Osteoblast (primary cell): ENCODE measurements around the gene PUDP. TPM values are rescaled to one million over a fixed set of nuclear protein-coding genes. Genes with fewer than 3 reads are reported as not detected.
A peak's percentile ranks its signal among the peaks of the same experiment; 100 is the strongest.

Experiments
- DNase-seq: peaks from one replicate; pipeline ENCODE4 v3.0.0; 2011; ENCODE audit warnings: low spot score, mixed read lengths; ENCODE audit not compliant: insufficient read length; ENCODE audit errors: missing footprints
- H2AFZ ChIP-seq: 2 replicates; pipeline ENCODE4 v1.6.0; 2011; ENCODE audit warnings: mild to moderate bottlenecking, low read length
- H3K27ac ChIP-seq: 2 replicates; pipeline ENCODE4 v1.5.1; 2011; ENCODE audit warnings: mild to moderate bottlenecking, low read depth, low read length, moderate library complexity
- H3K27me3 ChIP-seq: 2 replicates; pipeline ENCODE4 v1.6.0; 2012; ENCODE audit warnings: mild to moderate bottlenecking, control low read depth, inconsistent platforms, low read length, moderate library complexity; ENCODE audit not compliant: insufficient read depth
- H3K36me3 ChIP-seq: 2 replicates; pipeline ENCODE4 v1.5.1; 2011; ENCODE audit warnings: mild to moderate bottlenecking, low read length, control low read depth, moderate library complexity; ENCODE audit not compliant: insufficient read depth
- H3K4me1 ChIP-seq: 2 replicates; pipeline ENCODE4 v1.5.1; 2011; ENCODE audit warnings: mild to moderate bottlenecking, low read length, control low read depth, moderate library complexity; ENCODE audit not compliant: insufficient read depth
- H3K4me2 ChIP-seq: 2 replicates; pipeline ENCODE4 v1.6.0; 2011; ENCODE audit warnings: mild to moderate bottlenecking, low read length; ENCODE audit not compliant: insufficient read depth
- H3K4me3 ChIP-seq: fragments of 200-600 bp; sonication (generic); 3 replicates; pipeline ENCODE4 v1.5.1; 2012; ENCODE audit warnings: mild to moderate bottlenecking, low read length, inconsistent platforms; ENCODE audit not compliant: insufficient read depth
- H3K79me2 ChIP-seq: 2 replicates; pipeline ENCODE4 v1.6.0; 2012; ENCODE audit warnings: mild to moderate bottlenecking, low read length, control low read depth, inconsistent platforms; ENCODE audit not compliant: insufficient read depth
- H3K9me3 ChIP-seq: 2 replicates; pipeline ENCODE4 v1.5.1; 2011; ENCODE audit warnings: low read depth, low read length, control low read depth
- H4K20me1 ChIP-seq: 2 replicates; pipeline ENCODE4 v1.6.0; 2012; ENCODE audit warnings: mild to moderate bottlenecking, low read length, control low read depth; ENCODE audit not compliant: insufficient read depth
- total RNA-seq: library from RNA; depleted of rRNA; stranded (reverse); fragments of >200 nt; gene quantifications from 2 replicates; pipeline ENCODE4 v1.2.3, GENCODE V29; 2012
- TF ChIP-seq, protein P1 (sequence below): IDR thresholded peaks from 2 replicates; pipeline ENCODE4 v1.5.1; 2011; ENCODE audit warnings: mild to moderate bottlenecking, low read depth, low read length, moderate library complexity; ENCODE audit errors: extremely low read depth

Gene PUDP
- total RNA-seq, 1 donor = 6.5 TPM

DNA sequence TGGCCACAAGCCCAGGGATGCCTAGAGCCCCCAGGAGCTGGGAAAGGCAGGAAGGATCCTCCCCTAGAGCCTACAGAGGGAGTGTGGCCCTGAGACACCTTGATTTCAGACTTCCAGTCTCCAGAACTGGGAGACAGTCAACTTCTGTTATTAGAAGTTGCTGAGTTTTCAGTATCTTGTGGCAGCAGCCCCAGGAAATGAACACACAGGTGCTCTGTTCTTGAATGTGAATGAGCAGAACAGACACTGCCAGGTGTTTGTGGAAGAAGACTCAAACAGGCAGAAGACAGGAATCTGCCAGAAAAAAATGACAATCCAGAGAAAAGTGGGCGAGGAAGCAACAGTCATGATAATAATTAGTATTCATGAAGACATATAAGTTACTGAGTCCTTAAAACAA lies 64.9 kb downstream of the PUDP start:
- Histone ChIP-seq H3K27me3 (no peaks in the 10 kb centered on the region), H3K27ac (no peak overlapping the region), H3K4me2 (peak overlapping the region; percentile 84), H3K79me2 (no peaks in the 10 kb centered on the region), H4K20me1 (peaks cover 72% of the 10 kb centered on the region), H3K4me3 (no peak overlapping the region), H2AFZ (no peak overlapping the region), H3K4me1 (peaks cover 17% of the 10 kb centered on the region), H3K36me3 (no peaks in the 10 kb centered on the region), H3K9me3 (no peaks in the 10 kb centered on the region)
- no peak for DNase-seq
- TF ChIP-seq, protein P1, sequence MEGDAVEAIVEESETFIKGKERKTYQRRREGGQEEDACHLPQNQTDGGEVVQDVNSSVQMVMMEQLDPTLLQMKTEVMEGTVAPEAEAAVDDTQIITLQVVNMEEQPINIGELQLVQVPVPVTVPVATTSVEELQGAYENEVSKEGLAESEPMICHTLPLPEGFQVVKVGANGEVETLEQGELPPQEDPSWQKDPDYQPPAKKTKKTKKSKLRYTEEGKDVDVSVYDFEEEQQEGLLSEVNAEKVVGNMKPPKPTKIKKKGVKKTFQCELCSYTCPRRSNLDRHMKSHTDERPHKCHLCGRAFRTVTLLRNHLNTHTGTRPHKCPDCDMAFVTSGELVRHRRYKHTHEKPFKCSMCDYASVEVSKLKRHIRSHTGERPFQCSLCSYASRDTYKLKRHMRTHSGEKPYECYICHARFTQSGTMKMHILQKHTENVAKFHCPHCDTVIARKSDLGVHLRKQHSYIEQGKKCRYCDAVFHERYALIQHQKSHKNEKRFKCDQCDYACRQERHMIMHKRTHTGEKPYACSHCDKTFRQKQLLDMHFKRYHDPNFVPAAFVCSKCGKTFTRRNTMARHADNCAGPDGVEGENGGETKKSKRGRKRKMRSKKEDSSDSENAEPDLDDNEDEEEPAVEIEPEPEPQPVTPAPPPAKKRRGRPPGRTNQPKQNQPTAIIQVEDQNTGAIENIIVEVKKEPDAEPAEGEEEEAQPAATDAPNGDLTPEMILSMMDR = no peak

DNA sequence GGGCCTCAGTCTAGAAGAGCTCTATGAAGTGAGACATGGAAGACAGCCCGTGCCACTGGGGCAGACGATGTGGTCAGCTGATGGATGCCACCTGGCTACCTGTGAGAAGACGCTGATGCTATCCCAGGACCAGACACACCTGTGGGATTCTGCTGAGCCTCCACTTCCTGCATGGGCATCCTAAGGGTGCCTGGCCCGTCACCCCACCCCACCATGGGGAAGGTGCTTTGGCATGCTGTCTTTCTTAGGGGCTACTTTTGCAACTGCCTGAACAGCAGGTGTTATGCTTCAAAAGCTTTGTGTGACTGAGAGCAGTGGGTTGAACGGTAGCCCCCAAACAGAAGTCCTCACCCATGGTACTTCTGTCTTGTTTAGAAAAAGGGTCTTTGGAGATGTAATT lies 65.4 kb downstream of the PUDP start:
- Histone ChIP-seq H3K4me1 (peaks cover 17% of the 10 kb centered on the region), H3K27me3 (no peaks in the 10 kb centered on the region), H2AFZ (no peak overlapping the region), H3K4me2 (no peak overlapping the region), H4K20me1 (peaks cover 68% of the 10 kb centered on the region), H3K27ac (no peak overlapping the region), H3K9me3 (no peaks in the 10 kb centered on the region), H3K36me3 (no peaks in the 10 kb centered on the region), H3K79me2 (no peaks in the 10 kb centered on the region), H3K4me3 (no peak overlapping the region)
- TF ChIP-seq, protein P1 = no peak
- DNase-seq = no peak

DNA sequence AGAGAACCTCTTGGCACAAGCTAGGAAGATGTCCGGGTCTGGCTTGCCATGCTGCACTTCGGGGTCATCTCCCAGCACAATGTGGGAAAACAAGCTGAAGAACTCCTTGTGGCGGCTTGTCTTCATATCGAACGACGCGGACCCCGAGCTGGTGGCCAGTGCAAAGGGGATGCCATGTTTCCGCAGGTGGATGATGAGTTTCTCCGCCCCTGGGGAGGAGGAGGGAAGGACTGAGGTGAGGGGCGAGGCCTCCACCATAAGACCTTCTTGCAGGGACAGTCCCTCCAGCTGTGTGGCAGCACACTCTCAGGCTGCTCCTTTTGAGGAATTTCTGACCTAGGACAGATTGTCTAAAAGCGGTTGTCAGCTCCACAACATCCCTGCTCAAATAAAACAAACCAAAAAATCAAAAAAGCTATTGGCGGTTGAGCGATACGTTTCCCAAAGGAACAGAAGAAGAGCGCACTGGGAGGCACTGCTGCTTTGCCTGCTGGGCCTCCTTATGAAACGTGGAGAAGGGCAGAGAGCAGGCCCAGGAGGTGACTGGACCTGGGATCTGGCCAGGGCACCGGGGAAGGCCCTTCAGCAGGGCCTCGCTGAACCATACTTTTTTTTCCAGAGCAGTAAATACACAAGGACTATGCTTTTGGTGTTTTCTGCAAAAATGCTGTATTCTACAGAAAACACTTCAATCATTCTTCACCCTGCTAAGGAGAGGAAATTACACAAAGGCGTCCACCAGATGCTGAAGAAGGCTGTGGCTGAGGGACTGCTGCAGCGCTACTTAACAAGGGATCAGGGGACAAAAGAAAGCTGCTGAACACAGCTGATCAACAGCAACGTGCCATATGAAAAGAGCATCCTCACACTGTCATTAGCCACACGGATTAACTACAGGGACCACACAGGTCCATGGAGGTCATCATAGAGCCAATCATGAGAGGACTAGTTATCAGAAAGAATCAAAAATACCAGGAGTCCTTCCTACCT lies 70.4 kb downstream of the PUDP start:
- no peak overlapping the region for H3K4me3 ChIP-seq
- H3K27me3 ChIP-seq = no peaks in the 10 kb centered on the region
- H3K9me3 ChIP-seq = no peaks in the 10 kb centered on the region
- no peaks in the 10 kb centered on the region for H3K79me2 ChIP-seq
- peaks cover 51% of the 10 kb centered on the region for H4K20me1 ChIP-seq
- H3K4me1 ChIP-seq = no peaks in the 10 kb centered on the region
- TF ChIP-seq, protein P1 = no peak
- peaks cover 4% of the 10 kb centered on the region for H3K36me3 ChIP-seq
- H3K27ac ChIP-seq = no peak overlapping the region
- no peak overlapping the region for H3K4me2 ChIP-seq
- H2AFZ ChIP-seq = no peak overlapping the region
- no peak for DNase-seq

DNA sequence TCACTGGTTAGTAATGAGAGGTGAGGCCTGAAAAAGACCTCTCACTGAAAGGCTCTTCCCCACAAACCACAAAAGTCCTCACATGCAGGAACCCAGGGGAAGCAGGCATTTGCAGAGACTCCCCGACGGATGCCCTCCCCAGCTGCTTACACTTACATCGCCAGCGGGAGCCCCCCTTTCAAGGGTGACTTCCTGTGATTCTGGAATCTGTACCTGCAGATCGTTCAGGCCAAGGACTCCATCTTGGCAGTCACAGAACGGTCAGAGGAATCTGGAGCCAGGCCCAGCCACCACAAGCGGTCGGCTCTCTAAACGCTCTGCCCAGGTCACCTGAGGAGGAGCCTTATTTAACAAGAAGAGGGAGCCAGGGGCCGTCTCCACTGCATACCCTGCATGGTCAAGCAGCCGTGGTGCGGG lies 71.7 kb downstream of the PUDP start:
- no peaks in the 10 kb centered on the region for H3K79me2 ChIP-seq
- no peaks in the 10 kb centered on the region for H3K27me3 ChIP-seq
- H3K4me1 ChIP-seq = no peaks in the 10 kb centered on the region
- no peak for DNase-seq
- TF ChIP-seq, protein P1 = no peak
- peaks cover 4% of the 10 kb centered on the region for H3K36me3 ChIP-seq
- H3K9me3 ChIP-seq = no peaks in the 10 kb centered on the region
- peaks cover 40% of the 10 kb centered on the region for H4K20me1 ChIP-seq
- no peak overlapping the region for H3K4me3 ChIP-seq
- H2AFZ ChIP-seq = no peak overlapping the region
- H3K4me2 ChIP-seq = no peak overlapping the region
- no peak overlapping the region for H3K27ac ChIP-seq
